GM11168 (cell line): ENCODE data around the gene GAREM1.
"Not testable (repeated sequence)": the region's sequence is repeated elsewhere in the genome, so short reads cannot be mapped to it uniquely, and the experiment has no call there.

Experiments used
- in situ Hi-C: fragments of 300-500 bp; cut with MboI; formaldehyde crosslinking; loops from one replicate; pipeline ENCODE4 v1.12.0; 2022; ENCODE audit warnings: low sequenced_read_pairs; ENCODE audit not compliant: unreplicated experiment

The GAREM1 gene

DNA sequence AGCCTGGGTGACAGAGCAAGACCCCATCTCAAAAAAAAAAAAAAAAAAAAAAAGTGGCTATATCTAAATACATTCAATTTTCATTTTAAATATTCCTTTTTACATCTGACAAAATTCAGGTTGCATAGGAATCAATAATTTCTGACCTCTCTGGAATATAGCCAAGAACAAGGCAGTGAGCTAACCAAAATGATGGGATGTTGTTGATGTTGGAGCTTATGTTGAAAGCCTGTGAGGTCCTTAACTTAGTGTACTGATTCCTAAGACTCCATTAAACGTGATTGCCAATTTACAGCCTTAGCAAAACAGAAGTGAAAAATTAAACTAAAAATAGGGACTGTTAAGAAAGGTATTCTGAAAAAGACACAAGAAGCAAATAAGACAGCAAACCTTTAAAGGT, 171.2 kb downstream of the GAREM1 start:
- in situ Hi-C loops: no loop called here

- in situ Hi-C loops: no loop called here
Observed at GRCh38 chr18:32298171-32298667, 172.5 kb downstream of the GAREM1 start.

GRCh38 chr18:32297579-32298170, 173.0 kb downstream of the GAREM1 start:
- in situ Hi-C loops: no loop called here

- in situ Hi-C loops: no loop called here
Observed at GRCh38 chr18:32296851-32297250, 173.8 kb downstream of the GAREM1 start.

GRCh38 chr18:32295604-32296003, 175.1 kb downstream of the GAREM1 start:
- in situ Hi-C loops: no loop called here

DNA sequence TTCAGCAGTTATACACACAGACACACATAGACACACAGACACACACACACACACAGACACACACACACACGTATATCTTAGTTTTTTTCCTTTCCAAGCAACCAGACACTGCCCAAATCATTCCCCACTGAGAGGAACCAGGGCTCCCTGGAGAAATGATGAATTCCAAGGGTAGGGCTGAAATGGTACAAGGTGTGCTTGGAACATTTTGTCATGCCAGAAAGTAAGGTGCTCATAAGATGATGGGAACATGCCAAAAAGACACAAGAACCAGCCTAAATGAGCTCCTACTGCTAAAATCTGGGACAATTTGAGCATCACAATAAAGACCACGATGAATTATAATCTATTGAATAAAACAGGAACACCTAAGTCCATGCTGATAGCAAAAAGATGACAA, 177.6 kb downstream of the GAREM1 start:
- in situ Hi-C loops: no loop called here

GRCh38 chr18:32291623-32292022, 179.1 kb downstream of the GAREM1 start:
- in situ Hi-C loops: not testable (repeated sequence)

- in situ Hi-C loops: no loop called here
Observed at GRCh38 chr18:32290810-32291209, 179.9 kb downstream of the GAREM1 start.

- in situ Hi-C loops: no loop called here
Observed at GRCh38 chr18:32289483-32290075, 181.1 kb downstream of the GAREM1 start.

DNA sequence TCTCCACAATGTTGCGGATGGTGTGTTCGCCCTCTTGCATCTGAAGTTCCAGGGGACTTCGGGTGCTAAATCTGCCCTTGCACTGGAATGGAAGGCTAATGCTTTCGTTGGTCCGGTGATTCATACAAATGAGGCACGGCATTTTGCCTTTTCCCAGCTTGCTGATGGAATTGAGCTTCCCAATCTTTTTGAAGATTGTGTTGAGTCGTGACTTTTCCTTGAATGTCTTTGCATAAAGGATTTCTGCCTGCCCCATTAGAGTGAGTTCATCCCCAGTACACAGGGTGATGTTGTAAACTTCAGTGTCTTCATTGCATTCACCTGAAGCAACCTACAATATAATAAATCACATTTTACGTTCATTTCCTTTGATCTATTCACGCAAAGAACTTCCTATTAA, 182.8 kb downstream of the GAREM1 start:
- in situ Hi-C loops: no loop called here

GRCh38 chr18:32287249-32287648, 183.4 kb downstream of the GAREM1 start:
- in situ Hi-C loops: no loop called here

GRCh38 chr18:32286749-32287148, 183.9 kb downstream of the GAREM1 start:
- in situ Hi-C loops: no loop called here

- in situ Hi-C loops: no loop called here
Observed at GRCh38 chr18:32284284-32284683, 186.4 kb downstream of the GAREM1 start.

- in situ Hi-C loops: no loop called here
Observed at GRCh38 chr18:32280911-32281310, 189.8 kb downstream of the GAREM1 start.

- in situ Hi-C loops: no loop called here
Observed at GRCh38 chr18:32280188-32280783, 190.4 kb downstream of the GAREM1 start.

GRCh38 chr18:32278177-32278799, 192.4 kb downstream of the GAREM1 start:
- in situ Hi-C loops: loop anchor here (10.0 kb wide), 1 partner anchor 297 kb away; no protein-coding TSS in a partner anchor

- in situ Hi-C loops: loop anchor here (10.0 kb wide), 1 partner anchor 297 kb away; no protein-coding TSS in a partner anchor
Observed at GRCh38 chr18:32277549-32277948, 193.1 kb downstream of the GAREM1 start.

DNA sequence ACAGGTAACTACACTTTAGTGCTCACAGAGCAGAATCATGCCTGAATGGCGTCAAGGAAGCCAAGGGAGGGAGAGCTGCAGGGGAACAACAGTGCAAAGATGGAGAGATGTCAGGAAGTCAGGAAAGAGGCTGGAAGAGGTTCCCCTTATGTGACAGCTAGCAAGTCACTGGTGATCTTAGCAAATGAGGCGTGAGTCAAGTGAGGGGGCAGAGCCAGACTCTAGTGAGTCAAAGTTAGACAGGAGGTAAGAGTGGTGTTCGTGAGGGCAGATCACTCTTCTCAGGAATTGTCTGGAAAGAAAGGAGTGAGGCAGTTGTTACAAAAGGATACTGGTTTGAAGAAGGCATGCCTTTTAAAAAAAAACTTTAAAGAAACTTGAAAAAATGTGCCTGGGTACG, 193.8 kb downstream of the GAREM1 start:
- in situ Hi-C loops: loop anchor here (10.0 kb wide), 1 partner anchor 298 kb away; no protein-coding TSS in a partner anchor

DNA sequence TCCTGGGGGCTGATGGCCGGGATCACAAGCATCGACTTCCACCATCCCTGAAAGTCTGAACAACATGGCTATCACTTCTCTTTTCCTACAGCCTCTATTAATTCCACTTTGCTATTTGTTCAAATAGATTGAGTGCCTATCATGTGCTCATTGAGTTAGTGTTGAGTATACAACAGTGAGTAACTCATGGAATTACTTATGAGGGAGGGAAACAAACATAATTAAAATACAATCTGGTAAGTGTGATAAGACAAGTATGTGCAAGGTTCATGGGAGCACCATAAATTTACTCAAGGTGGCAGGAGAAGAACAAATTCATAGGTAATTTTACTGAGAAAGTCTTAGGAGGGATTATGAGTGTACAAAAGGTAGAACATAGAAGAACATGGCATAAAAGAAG, 194.4 kb downstream of the GAREM1 start:
- in situ Hi-C loops: loop anchor here (10.0 kb wide), 1 partner anchor 299 kb away; no protein-coding TSS in a partner anchor

DNA sequence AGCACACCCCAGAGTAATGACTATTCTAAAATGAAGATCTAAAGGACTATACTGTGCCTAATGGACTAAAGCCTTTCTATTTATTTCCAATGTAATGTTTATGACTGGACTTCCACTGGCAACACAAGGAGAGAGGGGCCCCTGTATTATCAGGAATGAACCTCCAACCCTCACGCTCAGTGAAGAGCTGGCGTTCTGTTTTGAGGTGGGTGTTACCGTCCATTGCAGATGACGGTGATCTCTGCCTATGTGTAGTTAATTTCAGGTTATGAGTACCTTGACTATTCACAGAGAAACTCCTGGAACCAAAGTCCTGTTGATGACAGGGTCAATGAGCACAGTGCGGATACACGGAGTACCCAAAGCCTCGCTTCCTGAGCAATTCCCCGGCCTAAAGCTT, 195.5 kb downstream of the GAREM1 start:
- in situ Hi-C loops: loop anchor here (10.0 kb wide), 1 partner anchor 300 kb away; no protein-coding TSS in a partner anchor

DNA sequence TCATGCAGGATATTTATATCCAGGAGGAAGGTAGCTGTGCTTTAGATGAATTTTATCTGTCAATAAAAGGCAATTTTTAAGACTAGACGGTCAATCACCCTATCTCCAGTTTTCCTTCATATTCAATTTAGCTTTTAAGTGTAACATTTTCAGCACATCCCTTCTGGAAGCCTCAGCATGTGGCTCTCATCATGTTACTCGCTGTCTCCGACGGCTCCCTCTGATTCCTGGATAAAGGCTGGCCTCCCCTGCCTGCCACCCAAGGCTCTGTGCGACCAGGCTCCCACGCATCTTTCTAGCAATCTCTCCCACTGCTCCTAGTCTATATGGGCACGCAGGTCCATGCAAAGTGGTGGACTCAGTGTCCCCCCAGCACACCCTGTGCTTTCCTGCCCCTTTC, 196.4 kb downstream of the GAREM1 start:
- in situ Hi-C loops: loop anchor here (10.0 kb wide), 1 partner anchor 300 kb away; no protein-coding TSS in a partner anchor
